ENCODE data around the gene UBE2D4.
"Not testable (repeated sequence)": the region's sequence is repeated elsewhere in the genome, so short reads cannot be mapped to it uniquely, and the experiment has no call there.

UBE2D4 gene

GRCh38 chr7:43977525-43977924 lies 51.3 kb downstream of the UBE2D4 start:
- no peak for TF ChIP-seq CTCF (IDR thresholded peaks at IDR 0.05; ENCODE audit: low read depth, low read length, missing control alignments)
- Histone ChIP-seq H3K27me3 (replicated peaks) (no peaks in the 10 kb centered on the region), H3K27ac (no peak overlapping the region), H3K4me3 (ENCODE audit: low read depth, low read length) (no peak overlapping the region), H3K36me3 (replicated peaks) (no peaks in the 10 kb centered on the region)
- in situ Hi-C loops (cut with HindIII; ENCODE audit: low pct_ligation_motif_present, low sequenced_read_pairs), result no loop called here
- DNase-seq, result no peak

DNA sequence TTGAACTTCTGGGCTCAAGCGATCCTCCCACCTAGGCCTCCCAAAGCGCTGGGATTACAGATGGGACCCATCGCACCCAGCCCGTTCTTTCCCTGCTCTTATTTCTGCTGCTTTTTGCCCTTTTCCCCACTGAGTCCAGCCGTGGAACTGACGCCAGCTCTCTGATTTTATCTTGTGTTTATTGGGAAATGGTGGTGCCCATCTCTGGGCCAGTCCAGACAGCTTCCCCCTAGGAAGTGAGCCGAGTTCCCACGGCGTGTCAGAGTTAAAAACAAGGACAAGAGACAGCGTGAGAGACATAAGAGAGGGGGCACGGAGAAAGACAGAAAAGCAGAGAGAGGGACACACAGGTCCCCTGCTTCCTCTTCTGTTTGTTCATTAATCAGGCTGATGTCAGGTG lies 51.9 kb downstream of the UBE2D4 start:
- H3K27ac ChIP-seq; H3K36me3 ChIP-seq (replicated peaks); in situ Hi-C loops (cut with HindIII; ENCODE audit: low pct_ligation_motif_present, low sequenced_read_pairs); H3K27me3 ChIP-seq (replicated peaks); DNase-seq; H3K4me3 ChIP-seq (ENCODE audit: low read depth, low read length): not testable (repeated sequence)

DNA sequence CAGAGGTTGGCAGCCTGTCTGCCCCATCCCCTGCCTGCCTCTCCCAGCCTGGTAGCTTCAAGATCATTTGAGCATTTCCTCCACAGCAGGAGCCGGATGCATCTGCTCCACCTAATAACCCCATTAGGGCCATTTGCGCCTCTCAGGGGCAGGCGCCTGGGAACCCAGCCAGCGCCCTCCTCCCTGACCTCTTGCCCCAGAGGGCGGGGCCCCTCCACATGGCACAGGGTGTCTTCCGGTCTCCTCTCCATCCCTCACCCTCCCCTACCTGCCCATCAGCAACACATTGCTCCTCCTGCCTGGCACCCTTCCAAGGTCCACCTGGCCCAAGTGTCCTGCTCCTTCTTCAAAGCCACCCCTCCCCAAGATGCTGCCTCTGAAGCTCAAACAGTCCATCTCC lies 56.6 kb downstream of the UBE2D4 start:
- in situ Hi-C loops (cut with HindIII; ENCODE audit: low pct_ligation_motif_present, low sequenced_read_pairs); H3K27me3 ChIP-seq (replicated peaks); DNase-seq; H3K4me3 ChIP-seq (ENCODE audit: low read depth, low read length); H3K27ac ChIP-seq; H3K36me3 ChIP-seq (replicated peaks): not testable (repeated sequence)

- DNase-seq; H3K4me3 ChIP-seq (ENCODE audit: low read depth, low read length); in situ Hi-C loops (cut with HindIII; ENCODE audit: low pct_ligation_motif_present, low sequenced_read_pairs); H3K36me3 ChIP-seq (replicated peaks); H3K27me3 ChIP-seq (replicated peaks); H3K27ac ChIP-seq: not testable (repeated sequence)
- TF ChIP-seq CTCF (IDR thresholded peaks at IDR 0.05; ENCODE audit: low read depth, low read length, missing control alignments), result peak; percentile 3
These were observed 57.5 kb downstream of the UBE2D4 start for GRCh38 chr7:43983736-43984135.

DNA sequence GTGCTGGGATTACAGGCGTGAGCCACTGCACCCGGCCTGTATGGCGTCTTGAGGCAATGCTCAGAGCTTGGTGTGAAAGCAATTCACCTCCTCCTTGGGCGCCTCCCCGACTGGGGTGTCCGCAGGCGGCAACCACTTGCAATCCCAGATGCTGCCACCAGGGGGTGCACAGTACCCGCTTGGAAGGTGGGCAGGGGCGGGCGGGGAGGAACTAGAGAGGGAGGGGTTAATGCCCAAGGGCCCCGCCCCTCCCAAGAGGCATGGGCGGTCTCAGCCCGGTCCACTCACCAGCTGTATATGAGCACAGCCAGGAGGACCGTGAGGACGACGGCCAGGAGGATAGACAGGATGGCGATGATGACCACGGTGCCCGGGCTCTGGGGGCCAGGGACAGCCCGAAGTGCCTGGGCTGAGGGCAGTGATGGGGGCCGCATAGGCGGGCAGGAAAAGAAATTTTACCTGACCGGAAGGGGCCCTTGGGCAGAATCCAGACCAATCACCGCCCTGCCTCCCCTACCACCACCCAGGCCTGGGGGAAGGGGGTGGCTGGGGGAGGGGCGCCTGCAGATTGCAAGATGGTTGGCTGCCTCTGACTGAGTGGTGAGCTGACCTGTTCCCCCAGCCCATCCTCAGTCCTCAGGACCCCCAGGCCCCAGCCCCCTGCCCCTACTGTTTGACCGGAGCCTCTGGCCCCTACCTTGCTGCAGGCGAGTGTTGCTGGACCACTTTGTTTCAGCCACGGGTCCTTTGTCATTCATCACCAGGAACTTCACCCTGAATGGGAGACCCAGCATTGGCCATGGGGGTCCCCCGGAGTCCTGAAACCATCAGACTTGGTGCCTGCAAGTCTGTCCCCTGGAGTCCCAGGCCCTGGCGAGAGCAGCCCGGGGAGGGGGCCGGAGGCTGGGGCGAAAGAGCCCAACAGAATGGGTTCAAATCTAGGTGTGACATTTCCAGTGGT lies 59.9 kb downstream of the UBE2D4 start:
- DNase-seq, result peak; percentile 69

GRCh38 chr7:43987476-43987875 lies 61.2 kb downstream of the UBE2D4 start:
- H3K4me3 ChIP-seq (ENCODE audit: low read depth, low read length); H3K36me3 ChIP-seq (replicated peaks); H3K27me3 ChIP-seq (replicated peaks); in situ Hi-C loops (cut with HindIII; ENCODE audit: low pct_ligation_motif_present, low sequenced_read_pairs); DNase-seq; H3K27ac ChIP-seq: not testable (repeated sequence)

More for the DNA sequence above, 59.9 kb downstream of the UBE2D4 start:
- H3K27me3 ChIP-seq (replicated peaks); in situ Hi-C loops (cut with HindIII; ENCODE audit: low pct_ligation_motif_present, low sequenced_read_pairs); H3K36me3 ChIP-seq (replicated peaks); H3K27ac ChIP-seq: not testable (repeated sequence)
- H3K4me3 ChIP-seq (ENCODE audit: low read depth, low read length), result peak overlapping the region; percentile 17
- TF ChIP-seq CTCF (IDR thresholded peaks at IDR 0.05; ENCODE audit: low read depth, low read length, missing control alignments), result peak; percentile 60

DNA sequence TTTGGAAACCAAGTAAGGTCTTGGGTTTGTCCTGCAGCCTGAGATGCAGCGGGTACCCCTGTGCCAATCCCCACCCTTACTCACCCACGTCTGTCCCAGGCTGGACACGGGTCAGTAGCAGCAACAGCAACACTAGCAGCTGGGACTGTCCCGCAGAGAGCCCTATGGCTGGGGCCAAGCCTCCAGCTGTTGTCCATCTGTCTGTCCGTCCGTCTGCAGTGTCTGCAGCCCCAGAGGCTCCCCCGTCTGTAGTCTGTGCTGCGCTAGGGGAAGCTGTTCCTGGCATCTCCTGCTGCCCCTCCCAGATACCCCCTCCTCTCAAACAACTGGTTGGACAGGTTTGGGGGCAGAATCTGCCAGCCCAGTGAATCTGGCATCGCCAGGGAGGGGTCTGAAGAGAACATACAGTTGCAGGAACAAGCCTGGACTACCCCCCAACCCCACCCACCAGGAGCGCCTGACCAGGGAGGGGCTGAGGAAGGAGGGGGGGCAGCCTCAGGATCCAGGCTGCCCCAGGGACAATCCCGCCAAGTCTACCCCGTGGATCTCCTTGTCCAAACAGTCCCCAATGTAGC lies 63.9 kb downstream of the UBE2D4 start:
- H3K4me3 ChIP-seq (ENCODE audit: low read depth, low read length); H3K27ac ChIP-seq; in situ Hi-C loops (cut with HindIII; ENCODE audit: low pct_ligation_motif_present, low sequenced_read_pairs); DNase-seq; H3K27me3 ChIP-seq (replicated peaks); H3K36me3 ChIP-seq (replicated peaks): not testable (repeated sequence)

- H3K27ac ChIP-seq; in situ Hi-C loops (cut with HindIII; ENCODE audit: low pct_ligation_motif_present, low sequenced_read_pairs); H3K27me3 ChIP-seq (replicated peaks); H3K36me3 ChIP-seq (replicated peaks); DNase-seq; H3K4me3 ChIP-seq (ENCODE audit: low read depth, low read length): not testable (repeated sequence)
These were observed 64.6 kb downstream of the UBE2D4 start for GRCh38 chr7:43990829-43991228.

- in situ Hi-C loops (cut with HindIII; ENCODE audit: low pct_ligation_motif_present, low sequenced_read_pairs); H3K4me3 ChIP-seq (ENCODE audit: low read depth, low read length); H3K27ac ChIP-seq; H3K27me3 ChIP-seq (replicated peaks); H3K36me3 ChIP-seq (replicated peaks): not testable (repeated sequence)
- DNase-seq, result peak; percentile 16
These were observed 66.7 kb downstream of the UBE2D4 start for GRCh38 chr7:43992896-43993295.

GRCh38 chr7:43994681-43995080 lies 68.4 kb downstream of the UBE2D4 start:
- H3K27me3 ChIP-seq (replicated peaks); H3K27ac ChIP-seq; in situ Hi-C loops (cut with HindIII; ENCODE audit: low pct_ligation_motif_present, low sequenced_read_pairs); H3K4me3 ChIP-seq (ENCODE audit: low read depth, low read length); H3K36me3 ChIP-seq (replicated peaks); DNase-seq: not testable (repeated sequence)

DNA sequence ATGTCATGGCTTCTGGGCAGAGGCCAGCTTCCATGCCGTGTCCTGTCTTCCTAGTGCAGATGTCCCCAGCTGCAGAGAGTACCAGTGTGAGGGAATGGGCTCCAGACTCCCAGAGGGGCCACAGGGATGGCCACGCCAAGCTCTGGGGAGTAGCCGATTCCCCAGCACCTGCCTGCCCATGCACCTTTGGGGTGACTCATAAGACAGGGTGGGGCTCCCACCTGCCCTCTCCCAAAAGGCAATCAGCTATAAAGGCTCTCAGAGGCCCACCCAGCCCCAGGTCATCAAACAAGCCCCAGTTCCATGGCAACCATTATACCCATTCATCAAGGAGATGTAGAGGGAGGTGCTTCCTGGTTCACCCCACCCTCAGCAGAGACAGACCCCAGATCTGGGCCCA lies 71.3 kb downstream of the UBE2D4 start, which contains the start of gene SPDYE1:
Gene SPDYE1, plus strand, starts transcription at position 366 of the 400 bp plus-strand sequence. CDS start 2,053 bp downstream, outside the sequence.
- in situ Hi-C loops (cut with HindIII; ENCODE audit: low pct_ligation_motif_present, low sequenced_read_pairs); DNase-seq; H3K4me3 ChIP-seq (ENCODE audit: low read depth, low read length); H3K27me3 ChIP-seq (replicated peaks); H3K27ac ChIP-seq; H3K36me3 ChIP-seq (replicated peaks): not testable (repeated sequence)
